ENCODE data around the gene TEAD1. TPM values are rescaled to one million over a fixed set of nuclear protein-coding genes. Genes with fewer than 3 reads are reported as not detected.

Gene TEAD1
- total RNA-seq, 1 donor from 2014 or later = 154 TPM

DNA sequence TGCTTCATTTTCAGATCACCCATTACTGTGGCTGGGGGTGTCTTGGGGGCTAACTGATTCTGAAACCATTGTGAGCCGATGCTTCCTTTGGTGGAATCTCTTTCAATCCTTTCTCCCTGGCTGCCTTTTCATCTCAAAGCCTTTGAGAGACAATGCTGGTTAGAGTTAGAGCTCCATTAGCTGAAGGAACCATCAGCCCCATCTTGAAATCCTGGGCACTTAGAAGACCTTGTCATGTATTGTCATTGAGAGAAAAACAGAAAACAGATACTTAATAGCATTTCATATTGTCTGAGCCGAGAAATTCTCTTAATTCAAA, 6.7 kb downstream of the TEAD1 start:
- H3K36me3 Mint-ChIP-seq (ENCODE audit: unreplicated experiment) = peaks cover 6% of the 10 kb centered on the region
- peak overlapping the region; percentile 96 for H3K27ac Mint-ChIP-seq (ENCODE audit: unreplicated experiment)
- no peak for DNase-seq (ENCODE audit: extremely low spot score, unreplicated experiment)
- H3K4me3 Mint-ChIP-seq (ENCODE audit: unreplicated experiment) = peak overlapping the region; percentile 71
- H3K4me1 Mint-ChIP-seq (ENCODE audit: unreplicated experiment) = peaks cover 92% of the 10 kb centered on the region
- H3K27me3 Mint-ChIP-seq (ENCODE audit: unreplicated experiment) = no peaks in the 10 kb centered on the region
- H3K9me3 Mint-ChIP-seq (ENCODE audit: unreplicated experiment) = no peaks in the 10 kb centered on the region
- TF ChIP-seq, protein P1, sequence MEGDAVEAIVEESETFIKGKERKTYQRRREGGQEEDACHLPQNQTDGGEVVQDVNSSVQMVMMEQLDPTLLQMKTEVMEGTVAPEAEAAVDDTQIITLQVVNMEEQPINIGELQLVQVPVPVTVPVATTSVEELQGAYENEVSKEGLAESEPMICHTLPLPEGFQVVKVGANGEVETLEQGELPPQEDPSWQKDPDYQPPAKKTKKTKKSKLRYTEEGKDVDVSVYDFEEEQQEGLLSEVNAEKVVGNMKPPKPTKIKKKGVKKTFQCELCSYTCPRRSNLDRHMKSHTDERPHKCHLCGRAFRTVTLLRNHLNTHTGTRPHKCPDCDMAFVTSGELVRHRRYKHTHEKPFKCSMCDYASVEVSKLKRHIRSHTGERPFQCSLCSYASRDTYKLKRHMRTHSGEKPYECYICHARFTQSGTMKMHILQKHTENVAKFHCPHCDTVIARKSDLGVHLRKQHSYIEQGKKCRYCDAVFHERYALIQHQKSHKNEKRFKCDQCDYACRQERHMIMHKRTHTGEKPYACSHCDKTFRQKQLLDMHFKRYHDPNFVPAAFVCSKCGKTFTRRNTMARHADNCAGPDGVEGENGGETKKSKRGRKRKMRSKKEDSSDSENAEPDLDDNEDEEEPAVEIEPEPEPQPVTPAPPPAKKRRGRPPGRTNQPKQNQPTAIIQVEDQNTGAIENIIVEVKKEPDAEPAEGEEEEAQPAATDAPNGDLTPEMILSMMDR (IDR thresholded peaks at IDR 0.05) = no peak

DNA sequence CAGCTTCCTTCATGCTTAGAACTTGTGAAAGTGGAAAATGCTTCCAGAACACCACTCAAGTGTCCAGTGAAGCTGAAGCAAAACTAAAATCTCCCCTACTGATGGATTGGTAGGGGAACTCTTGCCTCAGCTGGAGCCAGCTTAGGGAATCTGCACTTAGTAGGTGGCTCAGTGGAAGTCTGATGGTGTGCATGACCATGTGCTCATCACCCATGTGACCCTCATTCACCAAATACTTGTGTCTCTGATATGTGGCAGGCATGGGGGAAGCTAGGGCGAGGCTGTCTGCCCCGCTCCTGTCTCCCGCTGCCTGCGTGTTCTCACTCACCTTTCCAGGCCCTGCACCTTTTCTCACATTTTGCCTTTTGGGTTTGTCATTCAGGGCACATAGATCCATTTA, 7.2 kb downstream of the TEAD1 start:
- peaks cover 6% of the 10 kb centered on the region for H3K36me3 Mint-ChIP-seq (ENCODE audit: unreplicated experiment)
- peak overlapping the region; percentile 96 for H3K27ac Mint-ChIP-seq (ENCODE audit: unreplicated experiment)
- peaks cover 98% of the 10 kb centered on the region for H3K4me1 Mint-ChIP-seq (ENCODE audit: unreplicated experiment)
- no peaks in the 10 kb centered on the region for H3K27me3 Mint-ChIP-seq (ENCODE audit: unreplicated experiment)
- no peak overlapping the region for H3K4me3 Mint-ChIP-seq (ENCODE audit: unreplicated experiment)
- H3K9me3 Mint-ChIP-seq (ENCODE audit: unreplicated experiment) = no peaks in the 10 kb centered on the region
- TF ChIP-seq, protein P1 (IDR thresholded peaks at IDR 0.05) = no peak
- no peak for DNase-seq (ENCODE audit: extremely low spot score, unreplicated experiment)

DNA sequence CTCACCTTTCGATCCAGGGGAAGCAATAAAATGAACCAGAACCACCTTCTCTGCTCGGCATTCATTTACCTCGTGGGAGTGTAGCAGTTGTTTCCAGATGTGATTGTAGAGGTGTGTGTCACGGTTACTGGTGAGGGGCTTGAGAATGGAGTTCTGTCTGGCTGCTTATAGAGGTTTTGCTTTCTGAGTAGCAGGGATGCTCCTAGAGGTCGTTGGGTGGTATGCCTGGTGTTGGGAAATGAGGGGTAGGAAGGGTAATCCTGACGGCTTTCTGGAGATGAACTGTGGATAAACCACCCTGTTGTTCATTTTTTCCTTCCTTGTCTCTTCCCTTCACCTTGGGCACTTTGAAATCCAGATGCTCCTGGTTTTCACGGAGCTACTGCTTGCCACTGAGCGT, 8.1 kb downstream of the TEAD1 start:
- DNase-seq (ENCODE audit: extremely low spot score, unreplicated experiment) = no peak
- H3K9me3 Mint-ChIP-seq (ENCODE audit: unreplicated experiment) = no peaks in the 10 kb centered on the region
- H3K27me3 Mint-ChIP-seq (ENCODE audit: unreplicated experiment) = no peaks in the 10 kb centered on the region
- no peak overlapping the region for H3K4me3 Mint-ChIP-seq (ENCODE audit: unreplicated experiment)
- H3K36me3 Mint-ChIP-seq (ENCODE audit: unreplicated experiment) = peaks cover 6% of the 10 kb centered on the region
- TF ChIP-seq, protein P1 (IDR thresholded peaks at IDR 0.05) = no peak
- peaks cover 100% of the 10 kb centered on the region for H3K4me1 Mint-ChIP-seq (ENCODE audit: unreplicated experiment)
- H3K27ac Mint-ChIP-seq (ENCODE audit: unreplicated experiment) = peak overlapping the region; percentile 53

DNA sequence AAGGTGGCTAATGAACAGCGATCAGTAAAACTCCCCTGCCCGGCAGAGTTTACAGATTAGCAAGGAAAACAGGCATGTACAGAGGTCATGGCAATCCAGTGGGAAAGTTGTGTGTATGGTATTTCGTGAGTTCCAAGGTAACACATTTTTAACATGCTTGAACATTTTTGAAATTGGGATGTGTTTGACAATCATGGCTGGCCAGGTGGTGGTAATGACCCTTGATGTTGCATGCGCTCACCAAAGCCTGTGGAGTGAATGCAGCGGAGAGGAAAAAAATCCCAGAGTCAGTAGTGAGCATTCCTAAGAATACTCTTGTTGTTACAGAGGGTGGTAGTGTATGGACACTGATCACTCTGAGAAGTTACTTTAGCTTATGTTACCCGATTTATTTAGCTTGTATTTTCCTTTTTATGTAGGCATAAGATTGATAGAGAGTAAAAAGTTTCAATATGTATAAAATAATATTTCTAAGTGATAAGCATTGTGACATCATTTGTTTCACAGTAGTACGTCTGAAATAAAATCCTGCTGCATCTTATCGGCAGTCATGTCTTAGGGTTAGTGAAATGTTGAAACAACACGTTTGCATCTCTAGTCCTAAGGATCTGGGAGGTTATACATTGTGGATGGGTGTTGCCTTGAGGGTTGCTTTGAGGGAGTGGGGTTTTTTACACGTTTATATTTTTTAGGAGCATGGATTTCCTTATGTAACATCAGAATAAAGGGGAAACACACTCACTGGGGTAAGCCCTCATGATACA, 8.7 kb downstream of the TEAD1 start:
- no peak overlapping the region for H3K4me3 Mint-ChIP-seq (ENCODE audit: unreplicated experiment)
- peaks cover 100% of the 10 kb centered on the region for H3K4me1 Mint-ChIP-seq (ENCODE audit: unreplicated experiment)
- peaks cover 6% of the 10 kb centered on the region for H3K36me3 Mint-ChIP-seq (ENCODE audit: unreplicated experiment)
- H3K27me3 Mint-ChIP-seq (ENCODE audit: unreplicated experiment) = no peaks in the 10 kb centered on the region
- no peaks in the 10 kb centered on the region for H3K9me3 Mint-ChIP-seq (ENCODE audit: unreplicated experiment)
- no peak for DNase-seq (ENCODE audit: extremely low spot score, unreplicated experiment)
- TF ChIP-seq, protein P1 (IDR thresholded peaks at IDR 0.05) = no peak
- H3K27ac Mint-ChIP-seq (ENCODE audit: unreplicated experiment) = peak overlapping the region; percentile 64

DNA sequence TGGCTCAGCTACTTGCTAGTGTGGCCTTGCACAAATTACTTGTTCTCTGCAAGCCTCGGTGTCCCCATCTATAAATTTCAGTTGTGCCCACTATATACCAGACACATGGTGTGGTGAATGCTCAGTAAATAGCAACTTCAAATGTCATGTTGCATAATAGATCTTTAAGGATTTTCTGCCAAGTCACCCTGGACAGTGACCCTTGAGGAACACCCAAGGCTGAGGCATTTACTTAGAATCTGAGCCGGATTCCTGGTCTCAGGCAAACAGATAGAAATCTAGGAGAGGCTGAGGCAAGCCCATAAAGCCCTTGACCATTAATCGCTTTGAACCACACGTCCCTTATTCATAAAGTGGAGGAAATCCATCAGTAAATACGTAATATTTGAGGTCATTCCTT, 9.7 kb downstream of the TEAD1 start:
- Mint-ChIP-seq H3K36me3 (ENCODE audit: unreplicated experiment) (peaks cover 6% of the 10 kb centered on the region), H3K27ac (ENCODE audit: unreplicated experiment) (peak overlapping the region; percentile 87), H3K4me1 (ENCODE audit: unreplicated experiment) (peaks cover 99% of the 10 kb centered on the region), H3K9me3 (ENCODE audit: unreplicated experiment) (no peaks in the 10 kb centered on the region), H3K4me3 (ENCODE audit: unreplicated experiment) (no peak overlapping the region), H3K27me3 (ENCODE audit: unreplicated experiment) (no peaks in the 10 kb centered on the region)
- no peak for DNase-seq (ENCODE audit: extremely low spot score, unreplicated experiment)
- TF ChIP-seq, protein P1 (IDR thresholded peaks at IDR 0.05) = no peak
